AG10803 (cell line): ENCODE measurements around the gene CHD8.
"Not testable (repeated sequence)": the region's sequence is repeated elsewhere in the genome, so short reads cannot be mapped to it uniquely, and the experiment has no call there.

Experiments
- DNase-seq: peaks from one replicate; pipeline ENCODE4 v3.0.0; 2010; ENCODE audit warnings: low read depth
- H3K4me3 ChIP-seq: 2 replicates; pipeline ENCODE4 v1.5.1; 2011; ENCODE audit warnings: mild to moderate bottlenecking, low read length, control low read depth
- TF ChIP-seq, protein P1 (sequence below): conservative IDR thresholded peaks from 2 replicates; pipeline ENCODE4 v1.5.1; 2011; ENCODE audit warnings: mild to moderate bottlenecking, low read length, control low read depth, inconsistent platforms

CHD8 gene

DNA sequence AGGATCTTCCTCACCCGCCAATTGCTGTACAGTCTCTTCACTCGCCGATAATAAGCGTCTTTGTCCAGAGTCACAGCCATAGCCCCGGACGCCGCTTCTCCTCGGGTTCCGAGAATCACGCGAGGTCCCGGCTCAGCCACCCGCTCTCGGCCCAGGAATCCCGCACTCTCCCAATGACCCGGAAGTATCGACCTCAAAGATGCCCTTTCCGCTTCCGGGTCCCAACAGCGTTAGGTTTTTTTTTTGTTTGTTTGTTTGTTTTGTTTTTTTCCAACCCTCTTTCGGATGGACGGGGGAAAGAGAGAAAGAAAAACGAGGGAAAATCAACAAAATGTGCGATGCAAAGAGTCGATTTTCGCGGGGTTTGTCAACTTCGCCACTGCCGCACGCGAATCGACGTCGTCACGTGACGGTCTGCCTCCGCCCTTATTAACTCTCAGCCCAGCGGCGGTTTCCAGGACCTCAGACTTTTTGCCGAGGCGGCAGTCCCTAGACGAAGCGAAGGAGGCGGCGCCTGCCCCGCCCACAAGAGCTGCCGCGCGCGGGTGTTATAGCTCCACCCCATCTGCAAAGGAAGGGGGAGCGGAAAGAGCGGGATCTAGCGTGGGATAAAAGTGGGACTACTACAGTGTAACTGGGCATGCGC, 72.0 kb downstream of the CHD8 start, which contains the start of gene SUPT16H:
TSS of gene SUPT16H (minus strand) at position 172 of the 646 bp plus-strand sequence. CDS start at position 80, 92 bp downstream.
- DNase-seq: peak; percentile 96
- H3K4me3 ChIP-seq: peak within 1 kb of the TSS; percentile 99
- TF ChIP-seq, protein P1, sequence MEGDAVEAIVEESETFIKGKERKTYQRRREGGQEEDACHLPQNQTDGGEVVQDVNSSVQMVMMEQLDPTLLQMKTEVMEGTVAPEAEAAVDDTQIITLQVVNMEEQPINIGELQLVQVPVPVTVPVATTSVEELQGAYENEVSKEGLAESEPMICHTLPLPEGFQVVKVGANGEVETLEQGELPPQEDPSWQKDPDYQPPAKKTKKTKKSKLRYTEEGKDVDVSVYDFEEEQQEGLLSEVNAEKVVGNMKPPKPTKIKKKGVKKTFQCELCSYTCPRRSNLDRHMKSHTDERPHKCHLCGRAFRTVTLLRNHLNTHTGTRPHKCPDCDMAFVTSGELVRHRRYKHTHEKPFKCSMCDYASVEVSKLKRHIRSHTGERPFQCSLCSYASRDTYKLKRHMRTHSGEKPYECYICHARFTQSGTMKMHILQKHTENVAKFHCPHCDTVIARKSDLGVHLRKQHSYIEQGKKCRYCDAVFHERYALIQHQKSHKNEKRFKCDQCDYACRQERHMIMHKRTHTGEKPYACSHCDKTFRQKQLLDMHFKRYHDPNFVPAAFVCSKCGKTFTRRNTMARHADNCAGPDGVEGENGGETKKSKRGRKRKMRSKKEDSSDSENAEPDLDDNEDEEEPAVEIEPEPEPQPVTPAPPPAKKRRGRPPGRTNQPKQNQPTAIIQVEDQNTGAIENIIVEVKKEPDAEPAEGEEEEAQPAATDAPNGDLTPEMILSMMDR: no peak

DNA sequence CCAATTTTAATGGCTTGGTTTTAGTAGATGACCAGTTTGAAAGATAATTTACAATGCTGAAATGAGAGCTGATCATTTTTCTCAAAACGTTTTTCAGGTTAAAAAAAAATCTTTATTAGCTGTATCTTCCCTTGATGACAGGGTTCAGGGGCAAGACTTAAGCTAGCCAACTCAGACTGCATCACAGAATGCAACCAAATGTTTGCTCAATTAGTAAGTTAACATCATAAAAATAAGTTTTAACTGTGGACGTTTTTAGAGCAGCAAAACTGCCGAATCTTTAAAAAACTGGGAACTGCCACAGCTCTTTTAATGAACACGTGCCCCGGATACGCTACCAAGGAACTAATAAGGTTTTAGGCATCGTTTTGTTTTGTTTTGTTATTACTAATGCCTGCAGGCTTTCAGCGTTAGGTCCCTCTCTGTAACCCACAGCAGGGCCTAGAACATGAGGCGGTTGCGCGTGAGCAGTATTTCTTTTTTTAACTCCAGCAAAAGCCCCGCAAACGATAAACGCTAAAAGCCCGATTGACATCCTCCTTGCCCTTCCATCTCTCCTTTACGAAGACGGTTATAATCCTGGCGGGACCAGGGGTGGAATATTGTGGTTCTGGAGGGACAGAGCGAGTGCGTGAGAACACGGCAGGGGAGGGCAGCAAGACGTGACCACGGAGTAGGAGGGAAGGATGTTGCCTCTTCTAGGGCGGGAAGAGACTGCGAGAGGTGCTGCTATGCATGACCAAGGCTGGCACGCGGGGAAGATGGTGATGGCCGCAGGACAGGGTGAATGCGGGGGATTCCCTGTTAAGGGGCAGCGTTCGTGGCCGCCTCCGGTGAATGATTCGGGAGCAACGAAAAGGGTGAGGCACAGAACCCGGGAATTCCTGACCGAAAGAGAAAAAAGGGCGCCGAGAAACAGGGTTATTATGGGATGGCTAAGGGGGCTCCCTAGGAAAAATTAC, 72.8 kb downstream of the CHD8 start:
- peak overlapping the region; percentile 99 for H3K4me3 ChIP-seq
- TF ChIP-seq, protein P1: no peak
- DNase-seq: peak; percentile 63

DNA sequence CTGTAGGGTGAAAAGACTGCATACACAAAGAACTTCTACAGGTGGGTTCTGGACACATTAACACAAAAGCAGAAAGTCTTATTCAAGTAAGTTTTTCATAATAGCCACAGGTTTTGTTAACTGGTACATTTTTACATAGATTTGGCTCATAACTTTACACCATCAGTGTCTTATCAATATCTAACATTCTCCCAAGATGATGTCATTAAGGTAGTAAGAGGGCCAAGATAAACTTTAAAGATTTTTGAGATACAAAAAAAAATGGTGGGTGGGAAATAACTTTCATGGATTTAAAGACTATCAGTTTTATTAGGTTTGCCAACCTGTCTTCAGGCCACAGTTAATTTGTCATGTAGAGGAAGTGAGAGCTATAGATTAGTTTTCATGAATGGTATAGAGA, 73.8 kb downstream of the CHD8 start:
- H3K4me3 ChIP-seq: no peak overlapping the region

DNA sequence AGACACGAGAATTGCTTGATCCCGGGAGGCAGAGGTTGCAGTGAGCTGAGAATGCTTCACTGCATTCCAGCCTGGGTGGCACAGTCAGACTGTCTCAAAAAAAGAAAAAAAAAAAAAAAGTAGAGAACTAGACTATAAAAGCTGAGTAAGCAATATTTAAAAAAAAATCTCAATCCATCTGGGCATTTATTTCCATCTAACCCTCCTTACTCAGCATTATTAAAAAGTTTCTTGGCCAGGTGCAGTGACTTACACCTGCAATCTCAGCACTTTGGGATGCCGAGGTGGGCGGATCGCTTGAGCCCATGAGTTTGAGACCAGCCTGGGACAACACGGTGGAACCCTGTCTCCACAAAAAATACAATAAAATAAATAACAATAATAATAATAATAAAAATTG, 76.6 kb downstream of the CHD8 start:
- no peak for DNase-seq
- no peak overlapping the region for H3K4me3 ChIP-seq
- TF ChIP-seq, protein P1: no peak

More for the DNA sequence above, 73.8 kb downstream of the CHD8 start:
- DNase-seq: no peak
- TF ChIP-seq, protein P1: no peak

DNA sequence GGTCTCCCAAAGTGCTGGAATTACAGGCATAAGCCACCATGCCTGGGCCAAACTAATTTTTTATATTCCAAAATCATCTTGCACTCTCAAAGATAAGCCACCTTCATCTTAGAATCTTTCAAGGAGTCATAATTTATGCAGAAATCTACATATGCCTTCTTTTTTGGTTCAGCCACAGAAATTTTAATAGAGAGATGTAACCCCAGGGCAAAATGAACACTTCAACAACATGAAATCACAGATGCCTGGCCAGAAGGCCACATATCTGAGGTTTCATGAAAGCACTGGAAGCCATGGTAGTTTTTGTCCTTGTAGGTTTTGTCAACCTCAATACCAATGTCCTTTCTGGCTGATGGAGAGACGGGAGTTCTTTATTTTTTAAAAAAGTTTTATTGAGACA, 81.9 kb downstream of the CHD8 start:
- no peak for DNase-seq
- TF ChIP-seq, protein P1: no peak
- no peak overlapping the region for H3K4me3 ChIP-seq

DNA sequence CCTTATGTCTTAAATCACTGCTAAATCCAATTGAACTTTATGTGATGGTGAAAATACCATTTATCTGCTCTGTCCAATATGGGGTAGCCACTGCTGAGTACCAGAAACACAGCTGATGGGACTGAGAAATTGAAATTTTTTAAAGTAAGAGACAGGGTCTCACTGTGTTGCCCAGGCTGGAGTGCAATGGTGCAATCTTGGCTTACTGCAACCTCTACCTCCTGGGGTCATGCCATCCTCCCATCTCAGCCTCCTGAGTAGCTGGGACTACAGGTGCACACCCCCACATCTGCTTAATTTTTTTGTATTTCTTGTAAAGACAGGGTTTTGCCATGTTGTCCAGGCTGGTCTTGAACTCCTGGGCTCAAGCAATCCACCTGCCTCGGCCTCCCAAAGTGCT, 83.1 kb downstream of the CHD8 start:
- not testable (repeated sequence) for H3K4me3 ChIP-seq, DNase-seq

DNA sequence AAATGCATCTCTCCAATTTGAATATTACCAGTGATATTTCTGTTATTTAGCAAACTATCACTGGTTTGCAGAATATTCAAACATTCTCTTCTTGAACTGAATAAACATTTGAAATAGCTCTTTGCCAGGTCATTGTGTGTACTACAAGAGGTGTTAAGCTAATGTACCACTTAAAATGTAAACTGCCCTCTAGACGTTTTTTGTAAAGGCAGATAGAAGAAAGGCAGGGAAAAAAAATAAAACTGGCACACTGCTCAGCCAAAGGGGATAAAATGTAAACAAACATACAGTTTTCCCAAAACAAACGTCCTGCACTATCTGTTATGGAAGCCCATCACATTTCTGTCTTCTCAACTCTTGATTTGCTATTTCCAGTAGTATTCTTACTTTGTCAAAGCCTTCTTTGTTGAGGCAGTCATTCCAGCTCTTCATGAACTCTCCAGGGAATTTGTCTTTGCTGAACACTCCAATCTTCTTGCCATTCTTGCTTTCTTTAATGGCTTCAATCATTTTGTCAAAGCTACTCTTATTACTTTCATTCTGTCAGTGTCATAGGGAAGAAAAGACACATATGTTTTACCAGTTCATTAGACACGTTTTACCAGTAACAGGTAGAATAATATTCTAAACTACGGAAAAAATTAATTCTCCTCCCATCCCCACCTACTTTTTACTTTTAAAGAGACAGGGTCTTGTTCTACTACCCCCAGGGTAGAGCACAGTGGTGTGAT, 85.8 kb downstream of the CHD8 start:
- no peak overlapping the region for H3K4me3 ChIP-seq
- DNase-seq: no peak
- TF ChIP-seq, protein P1: no peak
